HL-60/S4 treated with phorbol 12-myristate 13-acetate at 8.2 ng/mL for 4 days and 3 days (cell line): ENCODE data around the gene XIRP1.

ENCODE experiments used
- in situ Hi-C: fragments of 300-500 bp; cut with MboI; formaldehyde crosslinking; loops from 2 replicates; pipeline ENCODE4 v1.15.0; 2022; ENCODE audit warnings: low sequenced_read_pairs

Gene XIRP1

DNA sequence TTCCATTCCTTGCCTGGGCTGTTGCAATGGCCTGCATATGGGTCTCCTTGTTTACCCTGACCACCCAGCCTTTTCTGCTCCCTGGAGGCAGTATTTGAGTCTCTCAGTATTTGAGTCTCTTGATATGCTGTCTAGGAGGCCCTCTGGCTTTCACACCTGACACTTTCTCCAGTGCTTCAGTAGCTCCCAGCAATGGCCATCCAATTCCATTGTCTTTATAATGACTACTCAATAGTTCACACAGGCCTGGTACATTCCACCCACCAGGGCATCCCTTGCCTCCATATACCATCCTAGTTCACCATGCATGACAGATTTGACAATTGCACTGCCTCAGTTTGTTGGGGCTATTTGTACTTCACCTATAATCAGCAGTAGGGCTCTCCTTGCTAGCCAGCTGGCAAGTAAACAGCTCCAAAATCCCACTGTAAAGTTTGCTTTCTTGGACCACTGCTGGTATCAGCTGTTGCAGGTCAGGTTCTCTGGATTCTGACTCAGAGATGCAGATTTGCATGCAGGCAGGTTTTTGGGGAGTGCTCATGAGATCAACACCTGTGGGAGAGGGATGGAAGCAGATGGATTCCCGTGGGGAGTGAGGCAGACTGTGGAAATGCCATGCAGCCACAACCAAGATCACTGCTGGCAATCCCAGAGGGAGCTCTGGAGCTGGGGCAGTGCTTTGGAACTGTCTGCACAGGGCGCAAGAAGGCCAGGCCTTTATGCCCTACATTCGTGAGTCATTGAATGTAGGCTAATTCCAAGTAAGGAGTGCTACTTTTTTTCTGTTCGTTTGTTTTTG is 19.1 kb upstream of the XIRP1 start:
- in situ Hi-C loops: no loop called here

DNA sequence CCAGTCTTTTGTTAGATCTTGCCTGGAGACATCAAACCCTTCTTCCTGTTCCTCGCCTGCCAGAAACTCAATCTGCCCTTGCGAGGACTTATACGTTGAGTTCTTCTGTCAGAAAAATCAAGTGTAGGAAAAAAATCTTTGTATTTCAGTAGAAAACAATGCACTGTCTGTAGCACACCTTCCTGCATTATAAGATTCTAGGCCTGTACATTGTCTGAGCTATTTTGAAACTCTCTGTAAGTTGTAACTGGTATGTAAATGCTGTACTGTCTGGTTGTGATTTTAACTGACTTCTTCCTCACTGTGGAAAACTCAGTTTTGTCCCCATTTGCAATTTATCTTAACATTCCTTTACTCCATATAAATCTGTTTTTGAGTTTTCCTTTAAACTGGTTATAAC is 17.7 kb upstream of the XIRP1 start:
- in situ Hi-C loops: no loop called here

DNA sequence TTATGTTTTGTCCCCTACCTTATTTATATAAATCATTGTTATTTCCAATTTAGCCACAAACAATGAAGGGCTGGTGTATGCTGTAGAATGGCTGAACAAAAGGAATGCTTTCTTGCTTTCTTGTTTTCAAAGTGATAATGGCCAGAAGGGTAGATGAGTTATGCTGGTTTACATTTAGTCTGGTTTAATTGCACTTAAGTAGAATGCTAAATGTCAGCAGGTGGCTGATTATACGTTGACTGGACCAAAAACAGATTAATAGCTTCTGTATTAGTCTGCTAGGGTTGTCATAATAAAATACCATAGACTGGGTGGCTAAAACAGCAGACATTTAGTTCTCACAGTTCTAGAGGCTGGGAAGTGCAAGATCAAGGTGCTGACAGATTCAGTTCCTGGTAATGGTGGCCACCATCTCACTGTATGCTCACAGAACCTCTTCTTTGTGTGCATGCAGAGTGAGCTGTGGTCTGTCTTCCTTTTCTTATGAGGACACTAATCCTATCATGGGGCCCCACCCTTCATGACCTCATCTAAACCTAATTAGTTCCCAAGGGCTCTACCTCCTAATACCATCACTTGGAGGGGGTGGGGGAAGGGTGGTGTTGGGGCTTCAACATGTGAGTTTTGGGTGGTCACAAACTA is 17.1 kb upstream of the XIRP1 start:
- in situ Hi-C loops: no loop called here

DNA sequence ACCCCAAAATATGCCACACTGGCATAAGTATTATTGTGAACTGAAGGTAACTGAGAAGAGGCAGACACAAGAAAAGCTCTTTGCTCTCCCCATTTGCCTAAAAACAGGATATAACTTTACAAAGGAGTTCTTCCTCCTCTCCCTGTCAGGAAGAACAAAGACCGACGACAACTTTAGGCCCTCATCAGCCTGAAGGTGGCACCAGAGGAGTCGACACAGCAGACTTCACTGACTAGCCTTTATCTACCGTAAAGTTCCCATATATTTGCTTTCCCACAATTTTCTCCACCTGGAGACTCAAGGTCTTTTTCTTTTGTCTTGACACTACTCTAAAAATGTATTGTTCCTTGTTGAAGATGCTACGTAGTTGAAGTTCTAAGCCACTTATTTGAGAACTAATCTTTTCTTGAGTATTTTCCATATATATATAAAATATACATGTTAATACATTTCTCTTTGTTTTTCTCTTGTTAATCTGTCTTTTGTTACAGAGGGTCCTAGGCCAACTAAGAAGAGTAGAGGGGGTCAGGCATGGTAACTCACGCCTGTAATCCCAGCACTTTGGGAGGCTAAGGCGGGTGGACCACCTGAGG is 16.2 kb upstream of the XIRP1 start:
- in situ Hi-C loops: no loop called here

DNA sequence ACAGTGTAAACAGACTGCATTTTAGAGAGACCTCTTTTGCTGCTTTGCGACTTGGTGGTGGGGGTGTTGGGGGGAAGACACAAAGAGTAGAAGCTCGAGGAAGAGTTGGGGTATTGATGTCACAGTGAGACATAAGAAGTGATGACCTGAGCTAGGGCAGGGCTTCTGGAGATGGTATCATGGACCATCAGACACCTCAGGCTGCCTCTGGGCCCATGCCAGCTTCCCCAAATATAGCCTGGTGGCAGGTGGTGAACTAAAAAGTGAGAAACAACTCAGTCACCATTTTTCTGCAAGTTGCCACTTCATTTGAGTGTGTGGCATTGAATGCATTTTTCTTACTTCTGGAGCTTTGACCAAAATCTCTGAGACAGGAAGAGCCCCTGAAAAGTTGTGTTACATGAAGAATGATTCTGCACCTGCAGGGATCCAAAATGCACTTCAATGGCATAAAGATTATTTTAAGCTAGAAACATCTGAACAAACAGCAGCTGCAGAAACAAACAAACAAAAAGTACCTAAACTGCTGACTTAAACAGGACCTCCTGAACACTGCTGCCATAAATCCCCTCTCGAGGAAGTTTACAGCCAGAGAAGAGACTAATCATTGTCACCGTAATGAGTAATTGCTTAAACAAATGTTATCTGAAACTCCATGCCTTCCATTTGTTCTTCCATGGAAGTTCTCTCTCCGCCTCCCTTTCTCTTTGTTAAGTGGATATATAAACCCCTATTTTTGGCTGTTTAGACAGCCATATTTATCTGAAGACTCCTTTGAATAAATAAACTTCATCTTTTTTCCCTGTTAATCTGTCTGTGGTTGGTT is 15.2 kb upstream of the XIRP1 start:
- in situ Hi-C loops: no loop called here

DNA sequence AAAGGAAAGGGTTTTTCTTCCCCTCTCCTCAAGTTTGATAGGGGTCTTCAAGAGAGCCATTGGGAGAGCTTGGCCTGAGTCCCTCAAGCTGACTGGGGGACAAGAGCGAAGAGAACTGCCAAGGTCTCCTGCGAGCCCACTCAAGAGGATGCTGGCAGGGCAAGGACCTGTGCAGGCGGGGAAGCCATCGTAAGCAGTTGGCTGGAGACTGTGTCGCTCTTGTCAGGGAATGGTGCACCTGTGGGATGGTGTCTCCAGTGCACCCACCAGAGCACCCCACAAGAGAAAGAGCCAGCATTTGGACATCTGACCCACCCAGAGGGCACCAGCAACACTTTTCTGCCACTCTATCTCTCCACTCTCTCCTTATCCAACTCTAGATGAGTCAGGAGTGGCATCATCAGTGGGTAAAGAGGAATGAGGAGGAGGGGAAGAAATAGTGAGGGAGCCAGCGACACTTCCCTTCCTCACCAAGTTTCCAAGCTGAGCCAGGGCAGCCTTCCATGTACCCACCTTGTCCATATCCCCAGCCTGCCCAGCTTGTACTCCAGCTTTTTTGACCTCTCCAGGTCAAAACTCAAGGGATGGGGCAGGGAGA is 13.6 kb upstream of the XIRP1 start:
- in situ Hi-C loops: no loop called here

DNA sequence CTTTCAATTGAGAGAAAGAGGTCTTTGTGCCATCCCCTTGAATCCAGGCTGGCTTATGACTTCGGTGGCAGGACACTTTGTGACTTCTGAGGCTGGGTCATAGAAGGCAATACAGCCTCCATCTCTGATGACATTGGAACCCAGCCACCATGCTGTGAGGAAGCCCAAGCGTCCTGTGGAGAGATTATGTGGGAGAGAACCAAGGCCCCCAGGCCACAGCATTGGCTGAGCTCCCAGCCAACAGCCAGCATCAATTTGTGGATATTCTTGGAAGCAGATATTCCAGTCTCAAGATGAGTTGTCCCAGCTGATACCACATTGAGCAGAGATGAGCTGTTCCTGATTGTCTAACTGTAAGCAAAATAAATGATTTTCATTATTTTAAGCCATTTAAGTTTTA is 12.7 kb upstream of the XIRP1 start:
- in situ Hi-C loops: no loop called here

DNA sequence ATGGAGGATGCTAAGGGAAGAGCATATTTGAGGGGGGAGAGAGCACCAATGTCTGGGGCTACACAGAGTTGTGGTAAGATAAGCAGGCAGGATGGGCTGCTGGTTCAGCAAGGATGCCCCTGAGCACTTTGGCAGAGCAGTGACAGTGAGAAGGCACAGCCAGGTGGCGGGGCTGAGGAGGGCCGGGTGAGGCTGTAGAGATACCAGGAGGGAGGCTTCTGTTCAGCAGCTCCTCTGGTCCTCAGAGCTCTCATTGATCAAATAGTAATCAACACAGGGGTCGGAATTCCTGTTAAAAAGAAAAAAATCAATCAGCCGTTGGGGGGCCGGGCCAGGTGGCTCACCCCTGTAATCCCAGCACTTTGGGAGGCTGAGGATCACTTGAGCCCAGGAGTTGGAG is 11.5 kb upstream of the XIRP1 start:
- in situ Hi-C loops: no loop called here

DNA sequence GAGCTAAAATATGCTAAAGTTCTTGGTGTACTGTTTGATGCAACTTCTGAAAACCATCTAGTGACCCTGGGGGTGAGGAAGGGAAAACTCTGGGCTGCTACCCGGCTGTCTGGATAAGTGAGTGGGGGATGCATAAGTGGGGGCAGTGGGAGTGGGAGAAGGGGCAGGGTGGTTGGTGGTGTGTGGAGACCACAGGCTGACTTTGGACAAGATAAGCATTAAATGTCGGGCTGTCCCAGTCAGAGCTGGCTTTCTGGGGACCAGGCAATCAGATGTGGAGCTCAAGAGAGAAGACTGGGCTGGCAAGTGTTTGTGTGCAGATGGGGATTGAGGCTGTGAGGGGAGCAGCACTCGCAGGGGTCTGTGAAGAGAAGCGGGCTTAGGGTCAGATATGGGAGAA is 11.0 kb upstream of the XIRP1 start:
- in situ Hi-C loops: no loop called here

DNA sequence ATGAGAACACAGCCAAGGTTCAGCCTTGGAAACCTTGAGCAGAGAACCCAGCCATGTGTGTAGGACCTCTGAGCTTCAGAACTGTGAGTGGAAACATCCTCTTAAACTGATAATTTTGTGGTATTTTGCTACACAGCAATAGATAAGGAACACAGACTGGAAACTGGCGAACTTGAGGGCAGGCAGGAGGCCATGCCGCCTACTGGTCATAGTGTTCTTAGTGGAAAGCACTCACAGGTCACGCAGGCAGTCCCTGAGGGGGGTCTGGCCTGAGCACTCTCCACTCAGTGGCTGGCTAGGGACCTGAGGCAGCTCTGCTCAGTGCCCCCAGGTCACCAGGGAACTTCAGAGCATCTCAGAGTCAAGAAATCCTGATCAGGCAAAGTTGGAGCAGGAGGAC is 9.7 kb upstream of the XIRP1 start:
- in situ Hi-C loops: no loop called here

DNA sequence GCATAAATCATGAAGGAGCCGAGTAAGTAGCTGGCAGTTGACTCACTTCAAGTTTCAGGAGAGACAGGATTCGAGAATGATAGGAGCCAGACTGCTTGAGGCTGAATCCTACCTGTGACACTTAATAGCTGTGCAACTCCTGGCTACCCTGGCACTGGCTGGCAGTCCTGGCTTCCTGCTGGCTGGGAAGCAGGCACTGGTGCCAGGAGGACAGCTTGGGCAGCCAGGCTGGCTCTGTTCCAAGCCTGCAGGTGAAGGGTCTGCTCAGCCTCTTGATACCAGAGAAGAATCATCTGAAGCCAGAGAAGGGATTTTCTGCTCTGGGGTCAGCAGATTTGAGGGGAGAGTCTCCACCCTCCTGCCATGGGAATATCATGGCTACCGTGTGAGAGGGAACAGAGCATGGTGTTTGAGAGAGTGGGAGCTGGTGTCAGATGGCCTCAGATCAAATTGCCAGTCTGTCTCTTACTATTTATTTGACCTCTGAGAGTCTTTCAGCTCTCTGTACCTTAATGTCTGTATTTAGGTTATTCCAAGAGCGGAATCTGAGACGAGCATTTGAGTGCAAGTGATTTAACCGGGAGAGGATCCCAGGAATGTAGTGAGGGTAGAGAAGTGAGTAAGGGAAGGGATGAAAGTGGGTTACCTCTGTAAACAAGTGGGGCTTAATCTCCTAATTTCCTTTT is 4.4 kb upstream of the XIRP1 start:
- in situ Hi-C loops: loop anchor here (10.0 kb wide), 1 partner anchor 88 kb away; the partner anchor contains the start of gene CX3CR1

DNA sequence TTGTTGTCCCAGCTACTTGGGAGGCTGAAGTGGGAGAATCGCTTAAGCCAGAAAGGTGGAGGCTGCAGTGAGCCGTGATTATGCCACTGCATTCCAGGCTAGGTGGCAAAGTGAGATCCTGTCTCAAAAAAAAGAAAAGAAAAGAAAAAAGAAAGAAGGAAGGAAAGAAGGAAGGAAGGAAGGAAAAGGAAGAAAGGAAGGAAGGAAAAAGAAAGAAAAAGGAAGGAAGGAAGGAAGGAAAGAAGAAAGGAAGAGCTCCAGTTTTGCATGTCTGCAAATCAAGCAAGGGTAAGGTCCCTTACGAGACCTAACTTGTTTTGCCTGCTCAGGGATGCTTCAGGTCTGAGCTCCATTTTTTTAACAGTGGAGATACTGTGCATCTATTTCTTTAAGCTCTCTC is 3.6 kb upstream of the XIRP1 start:
- in situ Hi-C loops: loop anchor here (10.0 kb wide), 1 partner anchor 89 kb away; the partner anchor contains the start of gene CX3CR1

DNA sequence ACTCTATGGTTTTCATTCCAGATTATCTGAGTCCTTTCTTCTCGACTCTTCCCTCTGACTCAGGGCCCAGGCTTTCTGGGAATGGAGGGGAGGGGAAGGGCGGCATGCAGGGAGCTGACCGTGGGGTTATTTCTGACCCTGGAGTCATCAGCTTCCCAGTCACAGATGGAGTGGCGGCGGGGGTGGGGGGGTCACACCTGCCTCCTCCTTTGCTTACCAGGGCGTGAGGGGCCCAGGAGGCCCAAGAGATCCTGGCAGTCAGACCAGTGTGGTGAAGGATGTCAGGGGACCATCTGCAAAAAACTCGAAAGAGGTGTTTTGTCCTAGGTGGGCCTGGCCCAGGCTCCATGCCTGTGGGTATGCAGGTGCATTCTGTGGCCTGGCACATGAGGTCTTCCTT is 996 bp upstream of the XIRP1 start:
- in situ Hi-C loops: loop anchor here (10.0 kb wide), 1 partner anchor 91 kb away; the partner anchor contains the start of gene CX3CR1

DNA sequence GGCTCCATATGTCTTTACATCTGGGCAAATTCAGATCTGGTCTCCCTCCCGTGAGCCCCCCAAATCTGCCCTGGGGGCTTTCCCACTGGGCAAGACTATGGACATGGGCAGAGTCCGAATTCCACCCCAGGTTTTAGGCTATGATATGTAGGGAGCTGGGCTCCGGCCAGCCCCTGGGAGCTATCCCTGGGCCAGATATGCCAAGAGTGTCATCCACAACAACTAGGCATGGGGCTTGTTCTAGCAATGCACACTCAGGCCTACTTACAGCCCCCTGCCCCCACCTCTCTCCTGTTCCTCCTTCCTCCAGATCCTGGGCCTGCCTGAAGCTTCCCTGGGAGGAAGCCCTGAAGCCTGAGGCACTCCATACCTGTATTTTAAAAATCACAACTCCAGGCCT is 622 bp downstream of the XIRP1 start:
- in situ Hi-C loops: loop anchor here (10.0 kb wide), 1 partner anchor 93 kb away; the partner anchor contains the start of gene CX3CR1

DNA sequence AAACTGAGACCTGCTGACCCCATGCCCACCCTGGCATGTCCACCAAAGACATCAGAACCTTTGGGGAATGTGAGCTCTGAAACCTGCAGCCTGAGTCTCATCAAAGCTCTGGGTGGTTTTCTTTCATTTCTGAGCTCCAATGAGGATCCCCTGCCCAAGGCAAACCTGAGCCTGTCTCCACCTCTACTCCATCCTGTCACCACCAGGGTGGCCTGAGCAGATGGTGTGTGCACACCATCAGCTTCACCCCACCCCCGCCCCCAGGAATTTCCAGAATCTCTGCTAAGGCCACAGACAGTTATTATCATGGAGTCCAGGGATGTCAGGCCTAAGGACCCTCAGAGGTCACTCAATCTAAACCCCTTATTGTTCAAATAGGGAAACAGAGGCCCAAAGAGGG is 1.3 kb downstream of the XIRP1 start:
- in situ Hi-C loops: loop anchor here (10.0 kb wide), 1 partner anchor 94 kb away; the partner anchor contains the start of gene CX3CR1

DNA sequence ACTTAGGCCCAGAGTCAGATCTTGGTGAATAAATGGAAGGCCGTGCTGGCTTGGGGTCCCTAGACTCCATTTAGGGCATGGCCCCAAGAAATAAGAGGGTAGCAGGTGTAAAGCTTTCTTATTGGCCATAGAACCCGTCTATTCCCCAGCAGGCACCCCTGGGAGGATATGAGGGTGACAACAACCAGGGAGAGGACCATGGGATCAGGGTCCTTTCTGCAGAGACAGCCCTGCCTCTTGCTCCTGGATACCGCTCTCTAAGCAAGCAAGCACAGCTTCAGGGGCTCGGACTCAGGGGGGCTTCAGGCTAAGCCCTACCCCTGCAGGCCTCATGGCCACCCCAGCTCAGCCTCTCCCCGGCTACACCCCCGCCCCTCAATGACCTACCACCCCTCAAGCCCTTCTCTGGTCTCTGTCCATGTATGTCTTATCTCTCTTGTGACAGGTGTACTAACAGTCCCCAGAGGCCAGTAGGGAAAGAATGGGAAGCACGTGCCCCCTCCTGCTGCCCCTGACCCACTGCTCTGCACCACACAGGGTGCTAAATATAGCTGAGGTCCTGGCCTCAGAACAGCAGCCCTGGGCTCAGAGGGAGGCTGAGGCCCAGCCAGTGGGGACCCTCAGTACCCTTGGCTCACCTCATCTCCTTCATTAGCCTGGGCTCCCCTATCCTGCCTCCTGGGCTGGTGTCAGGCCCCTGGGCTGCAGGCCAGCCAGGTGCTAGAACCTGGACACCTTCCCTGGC is 1.9 kb downstream of the XIRP1 start:
- in situ Hi-C loops: loop anchor here (10.0 kb wide), 1 partner anchor 94 kb away; the partner anchor contains the start of gene CX3CR1

DNA sequence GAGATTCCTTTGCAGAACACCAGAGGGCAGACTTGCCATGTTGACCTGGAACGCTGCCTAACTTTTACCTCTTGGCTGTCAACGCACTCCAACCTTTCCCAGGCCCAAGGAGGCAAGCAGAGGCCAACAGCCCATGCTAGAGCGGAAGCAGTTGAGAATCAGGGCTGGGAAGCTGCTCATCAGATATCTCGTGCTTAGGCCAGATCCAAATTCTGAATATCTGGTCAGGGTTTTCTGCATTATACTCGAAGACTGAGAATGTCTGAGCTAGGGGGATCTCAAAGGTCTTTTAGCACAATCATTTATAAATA is 2.5 kb downstream of the XIRP1 start:
- in situ Hi-C loops: loop anchor here (10.0 kb wide), 1 partner anchor 95 kb away; the partner anchor contains the start of gene CX3CR1

DNA sequence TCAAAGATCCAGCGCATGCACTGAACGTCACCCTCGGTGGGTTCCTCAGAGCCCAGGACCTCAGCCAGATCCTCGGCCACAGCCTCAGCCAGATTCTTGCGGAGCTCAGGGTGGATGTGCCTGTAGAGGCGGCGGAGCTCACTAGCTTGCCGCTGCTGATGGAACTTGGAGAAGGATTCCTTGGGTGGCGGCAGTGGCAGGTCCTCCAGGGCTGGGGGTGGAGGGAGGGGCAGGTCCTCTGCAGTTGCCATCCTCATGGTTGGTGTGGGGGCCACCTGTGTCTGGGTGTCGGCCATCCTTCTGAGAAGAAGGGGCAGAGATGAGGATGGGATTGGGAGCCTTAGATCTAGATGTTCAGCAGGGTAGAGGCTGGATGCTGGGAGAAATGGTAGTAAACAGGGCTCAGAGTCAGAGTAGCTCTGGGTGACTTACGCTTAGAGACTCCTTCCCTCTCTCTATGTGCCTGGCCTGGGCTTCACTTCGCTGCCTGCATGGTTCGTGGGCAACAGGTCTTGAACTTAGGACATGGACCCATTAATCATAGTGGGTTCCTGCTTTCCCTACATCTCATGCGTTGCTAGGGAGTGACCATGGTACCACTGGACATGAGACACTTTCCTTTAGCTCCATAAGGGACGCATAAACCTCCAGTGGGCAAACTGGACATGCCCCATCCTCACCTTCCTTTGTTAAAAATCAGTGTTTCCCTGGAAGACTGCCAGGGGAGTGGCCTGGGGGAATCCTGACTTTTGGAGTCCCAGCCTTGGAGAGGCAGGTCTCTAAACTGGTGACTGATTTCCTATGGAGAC is 3.0 kb downstream of the XIRP1 start:
- in situ Hi-C loops: no loop called here
